ENCODE measurements around the gene BNIPL. TPM values are rescaled to one million over a fixed set of nuclear protein-coding genes. Genes with fewer than 3 reads are reported as not detected.
A peak's percentile ranks its signal among the peaks of the same experiment; 100 is the strongest.

BNIPL gene
- total RNA-seq, 2 donors from 2014 or later: 0.22 to 0.24 TPM

DNA sequence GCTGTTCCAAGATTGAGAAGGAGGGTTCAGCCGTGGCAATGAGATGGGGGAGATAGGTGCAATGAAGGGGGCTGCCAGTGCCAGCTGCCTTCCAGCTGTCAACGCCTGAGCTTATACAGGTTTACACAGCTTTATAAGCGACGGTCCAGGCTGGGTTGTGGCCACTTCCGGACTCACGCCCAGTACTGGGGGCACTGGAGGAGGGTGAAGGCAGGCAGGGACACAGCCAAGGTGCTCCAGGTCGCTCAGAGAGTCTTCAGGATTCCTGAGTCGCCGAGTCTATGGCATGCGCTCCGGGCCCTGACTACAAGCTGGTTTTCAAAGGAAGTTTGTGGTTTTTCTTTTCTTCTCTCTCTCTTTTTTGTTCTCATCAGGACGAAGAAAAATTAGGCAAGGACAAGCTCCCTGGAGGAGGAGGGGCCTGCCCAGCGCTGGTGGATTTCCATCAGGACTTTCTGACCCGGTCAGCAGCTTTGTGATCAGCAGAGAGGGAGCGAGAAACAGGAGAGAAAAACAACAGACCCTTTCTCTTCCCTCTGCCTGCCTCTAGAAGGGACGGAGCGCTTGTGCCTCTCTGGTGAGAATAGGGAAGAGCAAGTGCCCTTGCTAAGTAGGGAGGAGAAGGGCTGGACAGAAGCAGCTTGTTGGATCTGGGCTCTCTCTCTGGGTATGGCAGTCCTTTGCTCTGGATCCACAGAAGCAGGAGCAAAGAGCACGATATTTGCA lies 29.9 kb upstream of the BNIPL start, which contains the start of gene MINDY1:
Gene MINDY1 (minus strand): TSS at position 576 of the 726 bp plus-strand sequence. CDS start 4,285 bp downstream, outside the sequence.
- peaks cover 13% of the 10 kb centered on the region for H3K36me3 ChIP-seq
- H3K27me3 ChIP-seq: no peaks in the 10 kb centered on the region
- DNase-seq (ENCODE audit: low spot score): peak; percentile 78
- peak within 1 kb of the TSS; percentile 59 to 76 for H3K4me3 ChIP-seq
- H3K27ac ChIP-seq: peak within 1 kb of the TSS; percentile 96
- H3K4me1 ChIP-seq: peaks cover 0 to 76% of the 10 kb centered on the region in 2 donors
- TF ChIP-seq, protein P1, sequence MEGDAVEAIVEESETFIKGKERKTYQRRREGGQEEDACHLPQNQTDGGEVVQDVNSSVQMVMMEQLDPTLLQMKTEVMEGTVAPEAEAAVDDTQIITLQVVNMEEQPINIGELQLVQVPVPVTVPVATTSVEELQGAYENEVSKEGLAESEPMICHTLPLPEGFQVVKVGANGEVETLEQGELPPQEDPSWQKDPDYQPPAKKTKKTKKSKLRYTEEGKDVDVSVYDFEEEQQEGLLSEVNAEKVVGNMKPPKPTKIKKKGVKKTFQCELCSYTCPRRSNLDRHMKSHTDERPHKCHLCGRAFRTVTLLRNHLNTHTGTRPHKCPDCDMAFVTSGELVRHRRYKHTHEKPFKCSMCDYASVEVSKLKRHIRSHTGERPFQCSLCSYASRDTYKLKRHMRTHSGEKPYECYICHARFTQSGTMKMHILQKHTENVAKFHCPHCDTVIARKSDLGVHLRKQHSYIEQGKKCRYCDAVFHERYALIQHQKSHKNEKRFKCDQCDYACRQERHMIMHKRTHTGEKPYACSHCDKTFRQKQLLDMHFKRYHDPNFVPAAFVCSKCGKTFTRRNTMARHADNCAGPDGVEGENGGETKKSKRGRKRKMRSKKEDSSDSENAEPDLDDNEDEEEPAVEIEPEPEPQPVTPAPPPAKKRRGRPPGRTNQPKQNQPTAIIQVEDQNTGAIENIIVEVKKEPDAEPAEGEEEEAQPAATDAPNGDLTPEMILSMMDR (IDR thresholded peaks at IDR 0.05): peak in 1 of 2 donors; percentile 57
- no peaks in the 10 kb centered on the region for H3K9me3 ChIP-seq

DNA sequence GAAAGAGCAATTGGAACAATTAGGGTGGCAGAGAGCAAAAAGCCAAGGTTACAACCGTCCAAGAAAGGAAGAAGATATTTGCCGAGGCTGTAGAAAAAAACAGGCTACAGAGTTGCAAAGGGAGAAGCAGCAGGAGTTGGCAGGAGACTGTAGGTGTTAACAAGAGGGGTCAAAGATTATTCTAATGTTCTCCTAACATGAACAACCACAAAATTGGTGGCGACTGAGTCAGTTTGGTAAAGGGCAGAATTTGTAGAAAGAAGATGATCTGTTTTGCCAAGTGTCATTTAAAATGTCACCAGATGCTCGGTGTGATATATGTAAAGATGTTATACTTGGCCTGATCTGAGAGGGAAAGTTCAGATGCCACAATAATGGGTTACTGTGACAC lies 28.5 kb upstream of the BNIPL start:
- peak overlapping the region; percentile 71 to 76 for H3K4me3 ChIP-seq
- TF ChIP-seq, protein P1 (IDR thresholded peaks at IDR 0.05): no peak
- H3K27me3 ChIP-seq: no peaks in the 10 kb centered on the region
- peaks cover 0 to 78% of the 10 kb centered on the region in 2 donors for H3K4me1 ChIP-seq
- no peaks in the 10 kb centered on the region for H3K9me3 ChIP-seq
- DNase-seq (ENCODE audit: low spot score): no peak
- no peaks in the 10 kb centered on the region for H3K36me3 ChIP-seq
- H3K27ac ChIP-seq: peak overlapping the region; percentile 96

DNA sequence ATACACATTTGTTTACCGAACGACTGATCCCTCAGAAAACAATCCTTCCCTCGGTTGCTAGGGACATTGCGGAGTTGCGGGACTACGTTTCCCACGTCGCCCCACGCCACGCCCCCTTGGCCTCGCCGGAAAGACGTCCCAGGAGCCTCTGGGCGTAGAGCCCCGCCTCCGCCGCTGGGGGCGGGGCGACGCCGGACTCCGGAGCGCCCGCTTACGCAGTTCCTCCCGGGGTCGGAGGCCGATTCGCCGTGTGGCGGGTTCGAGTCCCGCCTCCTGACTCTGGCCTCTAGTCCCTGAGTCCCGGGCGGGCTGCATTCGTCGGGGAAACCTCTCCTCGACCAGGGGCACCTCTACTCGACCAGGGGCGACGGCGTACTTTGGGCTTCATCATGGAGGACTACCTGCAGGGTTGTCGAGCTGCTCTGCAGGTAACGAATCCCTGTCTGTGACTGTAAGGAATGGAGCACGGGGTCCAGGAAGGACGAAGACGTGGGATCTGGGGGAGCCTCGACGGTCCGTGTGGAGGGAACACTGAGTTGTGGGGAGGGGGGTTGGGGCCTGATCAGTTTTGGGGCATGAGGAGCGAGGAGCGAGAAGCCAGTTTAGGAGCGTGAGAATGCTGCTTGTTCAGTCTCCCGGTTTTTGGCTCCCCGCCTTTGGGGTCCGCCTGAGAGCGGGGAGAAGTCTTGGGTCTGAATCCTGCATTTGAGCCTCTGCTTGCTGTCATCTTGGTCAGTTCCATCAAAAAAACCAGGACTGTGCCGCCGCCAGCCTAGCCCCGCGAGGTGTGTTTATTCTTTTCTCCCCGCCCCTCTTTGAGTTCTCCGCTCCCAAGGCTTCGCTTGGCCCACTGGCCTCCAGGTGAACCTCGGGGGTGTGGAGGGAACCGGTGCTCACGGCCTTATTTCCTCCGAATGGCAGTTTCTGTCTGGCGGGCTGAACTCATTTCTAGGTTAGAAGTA lies 27.9 kb upstream of the BNIPL start, which contains the start of gene PRUNE1:
Gene PRUNE1 (plus strand): TSS at position 206 of the 962 bp plus-strand sequence. CDS start 184 bp downstream, at position 390.
- Histone ChIP-seq H3K27me3 (no peaks in the 10 kb centered on the region), H3K9me3 (no peaks in the 10 kb centered on the region), H3K27ac (peak within 1 kb of the TSS; percentile 96), H3K4me3 (peak within 1 kb of the TSS; percentile 71 to 76), H3K36me3 (no peaks in the 10 kb centered on the region), H3K4me1 (peaks cover 0 to 78% of the 10 kb centered on the region in 2 donors)
- TF ChIP-seq, protein P1 (IDR thresholded peaks at IDR 0.05): no peak
- DNase-seq (ENCODE audit: low spot score): peak; percentile 95

DNA sequence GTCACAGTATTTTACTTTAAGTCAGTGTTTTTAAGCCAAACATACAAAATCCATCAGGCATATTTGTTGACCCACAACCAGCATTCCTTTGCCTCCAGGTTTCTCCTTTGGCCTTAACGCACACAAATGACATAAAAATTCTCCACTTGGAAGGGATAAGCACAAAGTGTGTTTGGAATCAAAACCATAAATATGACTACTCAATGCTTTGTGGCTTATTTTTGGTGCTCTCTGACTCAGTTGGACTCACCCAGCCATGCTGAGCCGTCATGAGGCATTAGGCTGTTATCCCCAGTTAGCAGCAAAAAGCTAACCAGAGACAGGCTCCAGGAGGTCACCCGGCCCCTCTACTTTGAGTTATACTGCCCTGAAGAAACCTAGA lies 27.2 kb upstream of the BNIPL start:
- H3K27ac ChIP-seq: peak overlapping the region; percentile 96
- peaks cover 0 to 78% of the 10 kb centered on the region in 2 donors for H3K4me1 ChIP-seq

DNA sequence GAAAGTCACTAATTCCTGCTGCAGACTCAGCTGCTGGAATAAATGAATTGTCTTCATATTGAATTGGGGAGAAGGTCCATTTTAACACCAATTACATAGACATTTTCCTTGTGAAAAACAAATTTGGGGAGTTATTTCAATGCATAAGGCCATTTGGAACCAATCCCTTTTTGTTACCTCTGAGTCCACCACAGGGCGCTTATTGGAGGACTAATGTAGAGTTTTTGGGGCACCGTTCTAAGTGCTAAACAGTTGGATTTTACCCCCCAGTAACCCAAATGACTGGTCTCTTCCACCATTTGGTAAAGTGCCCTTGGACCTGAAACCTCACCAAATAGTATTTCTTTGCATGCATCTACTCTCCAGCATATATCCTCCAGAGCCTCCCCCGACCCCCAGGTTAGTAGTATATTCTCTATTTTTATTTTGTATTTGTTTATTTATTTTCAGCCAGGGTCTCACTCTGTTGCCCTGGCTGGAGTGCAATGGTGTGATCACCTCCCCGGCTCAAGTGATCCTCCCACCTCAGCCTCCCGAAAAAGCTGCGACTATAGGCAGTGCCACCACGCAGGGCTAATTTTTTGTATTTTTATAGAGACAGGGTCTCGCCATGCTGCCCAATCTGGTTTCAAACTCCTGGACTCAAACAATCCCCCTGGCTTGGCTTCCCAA lies 26.6 kb upstream of the BNIPL start:
- H3K27me3 ChIP-seq: no peaks in the 10 kb centered on the region
- H3K9me3 ChIP-seq: no peaks in the 10 kb centered on the region
- H3K36me3 ChIP-seq: no peaks in the 10 kb centered on the region
- H3K27ac ChIP-seq: peak overlapping the region; percentile 96
- TF ChIP-seq, protein P1 (IDR thresholded peaks at IDR 0.05): no peak
- H3K4me1 ChIP-seq: peaks cover 0 to 78% of the 10 kb centered on the region in 2 donors
- no peak overlapping the region for H3K4me3 ChIP-seq
- no peak for DNase-seq (ENCODE audit: low spot score)

More for the DNA sequence above, 27.2 kb upstream of the BNIPL start:
- Histone ChIP-seq H3K9me3 (no peaks in the 10 kb centered on the region), H3K36me3 (no peaks in the 10 kb centered on the region), H3K4me3 (peak overlapping the region; percentile 71 to 76), H3K27me3 (no peaks in the 10 kb centered on the region)
- TF ChIP-seq, protein P1 (IDR thresholded peaks at IDR 0.05): no peak
- DNase-seq (ENCODE audit: low spot score): no peak

Measured in right atrium auricular region (tissue), 2 donors.